AG04450 (cell line): ENCODE measurements around the gene SLC29A3. TPM values are rescaled to one million over a fixed set of nuclear protein-coding genes. Genes with fewer than 3 reads are reported as not detected.

Source experiments
- CTCF ChIA-PET: fragments of 300-600, 350-600 bp; formaldehyde crosslinking; extraction: SDS; loops from one replicate; lab custom pipeline; 2022; ENCODE audit warnings: antibody characterized with exemption, inconsistent platforms; lab: Charles Lee
- POLR2A ChIA-PET: fragments of 350-600 bp; formaldehyde crosslinking; extraction: SDS; loops from one replicate; lab custom pipeline; 2021; ENCODE audit warnings: antibody characterized with exemption, inconsistent platforms; lab: Yijun Ruan, JAX
- DNase-seq: peaks from one replicate; pipeline ENCODE4 v3.0.0-alpha.2; 2011; ENCODE audit warnings: low read depth, low spot score
- H3K27ac ChIP-seq: one replicate; pipeline ENCODE4 v1.5.1; 2012; ENCODE audit warnings: low read depth, low read length, control low read depth
- H3K27me3 ChIP-seq: one replicate; pipeline ENCODE4 v1.6.0; 2012; ENCODE audit warnings: low read length; ENCODE audit not compliant: control insufficient read depth, insufficient read depth
- H3K4me3 ChIP-seq: 2 replicates; pipeline ENCODE4 v1.5.1; 2011; ENCODE audit warnings: mild to moderate bottlenecking, low read depth, low read length, control low read depth
- H3K9me3 ChIP-seq: 2 replicates; pipeline ENCODE4 v1.5.1; 2012; ENCODE audit warnings: low read length; ENCODE audit not compliant: control insufficient read depth, insufficient read depth
- polyA plus RNA-seq: library from polyadenylated mRNA; depleted of rRNA; stranded (reverse); fragments of >200 nt; gene quantifications from 2 replicates; pipeline ENCODE4 v1.2.3, GENCODE V29; 2011
- TF ChIP-seq, protein P1 (sequence below): IDR thresholded peaks from 2 replicates; pipeline ENCODE4 v1.5.1; 2011; ENCODE audit warnings: low read depth, low read length, control low read depth, inconsistent platforms

SLC29A3 gene
- polyA plus RNA-seq, 1 experiment = 2.4 TPM

DNA sequence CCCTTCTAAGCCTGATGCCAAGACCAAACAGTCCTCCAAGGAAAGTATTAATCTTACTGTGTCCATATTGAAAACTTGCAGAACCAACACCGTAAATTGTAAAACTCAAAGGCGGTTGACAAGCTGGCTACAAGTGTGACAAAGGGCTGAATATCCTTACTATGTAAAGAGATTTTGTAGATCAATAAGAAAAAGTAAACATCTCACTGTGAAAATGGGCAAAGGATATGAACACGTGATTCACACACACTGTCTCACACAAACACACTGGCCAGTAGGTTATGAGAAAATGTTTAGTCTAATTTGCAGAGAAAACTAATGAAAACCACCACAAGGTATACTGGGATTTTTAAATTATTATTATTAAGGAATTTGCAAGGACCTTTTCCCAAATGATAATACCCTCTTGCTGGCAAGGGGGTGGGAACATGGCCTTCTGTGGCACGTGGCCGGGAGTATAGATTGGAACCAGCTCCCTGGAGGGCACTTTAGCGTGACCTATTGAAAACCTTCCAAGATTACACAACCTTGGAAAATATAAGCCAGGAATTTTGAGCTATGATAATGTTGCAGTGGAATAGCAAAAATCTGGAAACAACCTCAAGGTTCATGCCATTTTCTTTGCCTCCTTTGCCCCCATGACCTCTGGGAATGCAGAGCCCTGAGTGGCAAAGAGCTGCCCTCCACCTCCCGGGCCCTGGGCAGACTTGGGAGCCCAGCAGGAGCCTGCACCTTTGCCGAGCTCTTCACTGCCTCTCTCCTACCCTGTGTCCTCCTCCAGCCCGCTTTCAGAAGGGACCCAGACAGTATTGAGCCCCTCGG lies 26.2 kb upstream of the SLC29A3 start:
- POLR2A ChIA-PET = no interaction called here
- no peak for DNase-seq
- H3K27me3 ChIP-seq = no peaks in the 10 kb centered on the region
- TF ChIP-seq, protein P1, sequence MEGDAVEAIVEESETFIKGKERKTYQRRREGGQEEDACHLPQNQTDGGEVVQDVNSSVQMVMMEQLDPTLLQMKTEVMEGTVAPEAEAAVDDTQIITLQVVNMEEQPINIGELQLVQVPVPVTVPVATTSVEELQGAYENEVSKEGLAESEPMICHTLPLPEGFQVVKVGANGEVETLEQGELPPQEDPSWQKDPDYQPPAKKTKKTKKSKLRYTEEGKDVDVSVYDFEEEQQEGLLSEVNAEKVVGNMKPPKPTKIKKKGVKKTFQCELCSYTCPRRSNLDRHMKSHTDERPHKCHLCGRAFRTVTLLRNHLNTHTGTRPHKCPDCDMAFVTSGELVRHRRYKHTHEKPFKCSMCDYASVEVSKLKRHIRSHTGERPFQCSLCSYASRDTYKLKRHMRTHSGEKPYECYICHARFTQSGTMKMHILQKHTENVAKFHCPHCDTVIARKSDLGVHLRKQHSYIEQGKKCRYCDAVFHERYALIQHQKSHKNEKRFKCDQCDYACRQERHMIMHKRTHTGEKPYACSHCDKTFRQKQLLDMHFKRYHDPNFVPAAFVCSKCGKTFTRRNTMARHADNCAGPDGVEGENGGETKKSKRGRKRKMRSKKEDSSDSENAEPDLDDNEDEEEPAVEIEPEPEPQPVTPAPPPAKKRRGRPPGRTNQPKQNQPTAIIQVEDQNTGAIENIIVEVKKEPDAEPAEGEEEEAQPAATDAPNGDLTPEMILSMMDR = no peak
- CTCF ChIA-PET = interaction anchor here (0.6 to 1.1 kb wide), 2 partner anchors 11 to 111 kb away, joined by 3 to 8 read pairs; no protein-coding TSS in a partner anchor
- no peak overlapping the region for H3K4me3 ChIP-seq
- no peaks in the 10 kb centered on the region for H3K9me3 ChIP-seq
- no peak overlapping the region for H3K27ac ChIP-seq

DNA sequence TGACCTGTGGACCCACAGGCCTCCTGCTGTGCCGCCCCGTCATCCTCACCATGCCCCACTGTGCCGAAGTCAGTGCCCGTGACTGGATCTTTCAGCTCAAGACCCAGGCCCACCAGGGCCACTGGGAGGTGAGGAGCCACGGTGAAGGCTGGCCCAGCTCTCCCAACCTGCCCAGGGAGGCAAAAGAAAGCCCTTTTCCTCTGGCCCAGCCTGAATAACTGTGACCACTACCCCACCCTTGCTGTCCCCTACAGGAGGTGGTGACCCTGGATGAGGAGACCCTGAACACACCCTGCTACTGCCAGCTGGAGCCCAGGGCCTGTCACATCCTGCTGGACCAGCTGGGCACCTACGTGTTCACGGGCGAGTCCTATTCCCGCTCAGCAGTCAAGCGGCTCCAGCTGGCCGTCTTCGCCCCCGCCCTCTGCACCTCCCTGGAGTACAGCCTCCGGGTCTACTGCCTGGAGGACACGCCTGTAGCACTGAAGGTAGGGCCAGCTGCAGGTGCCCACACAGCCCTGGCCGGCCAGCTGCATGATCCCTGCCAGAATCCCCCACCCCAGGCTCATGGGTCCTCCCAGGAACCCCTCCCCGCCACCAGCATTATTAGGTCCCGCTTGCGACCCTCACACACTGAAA lies 25.5 kb upstream of the SLC29A3 start:
- Histone ChIP-seq H3K9me3 (no peaks in the 10 kb centered on the region), H3K27ac (no peak overlapping the region), H3K27me3 (no peaks in the 10 kb centered on the region), H3K4me3 (no peak overlapping the region)
- POLR2A ChIA-PET = no interaction called here
- TF ChIP-seq, protein P1 = no peak
- DNase-seq = no peak
- CTCF ChIA-PET = interaction anchor here (1.1 kb wide), 1 partner anchor 11 kb away, joined by 8 read pairs; no protein-coding TSS in a partner anchor

DNA sequence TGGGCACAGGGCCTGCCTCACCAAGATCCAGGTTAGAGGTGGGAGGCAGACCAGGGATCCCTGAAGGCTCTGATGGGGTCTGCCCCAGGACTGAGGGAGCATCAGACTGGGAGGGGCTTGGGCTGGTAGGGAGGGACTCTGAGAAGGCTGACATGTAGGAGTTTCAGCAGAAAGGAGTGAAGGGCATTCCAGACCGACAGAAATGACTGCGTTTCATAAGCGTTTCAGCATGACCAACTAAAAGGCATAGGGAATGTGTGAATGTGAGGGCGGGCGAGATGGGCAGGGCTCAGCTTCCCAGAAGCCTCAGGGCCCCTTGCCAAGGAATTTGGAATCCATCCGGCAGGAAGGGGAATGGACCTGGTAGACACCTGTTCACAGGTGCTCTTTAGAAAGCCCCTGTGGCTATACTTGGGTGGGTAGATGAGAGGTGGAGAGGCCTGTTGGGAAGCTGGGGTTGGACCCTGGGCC lies 24.9 kb upstream of the SLC29A3 start:
- ChIA-PET POLR2A (no interaction called here), CTCF (no interaction called here)
- H3K9me3 ChIP-seq = no peaks in the 10 kb centered on the region
- TF ChIP-seq, protein P1 = no peak
- DNase-seq = no peak
- no peak overlapping the region for H3K4me3 ChIP-seq
- no peak overlapping the region for H3K27ac ChIP-seq
- no peaks in the 10 kb centered on the region for H3K27me3 ChIP-seq

DNA sequence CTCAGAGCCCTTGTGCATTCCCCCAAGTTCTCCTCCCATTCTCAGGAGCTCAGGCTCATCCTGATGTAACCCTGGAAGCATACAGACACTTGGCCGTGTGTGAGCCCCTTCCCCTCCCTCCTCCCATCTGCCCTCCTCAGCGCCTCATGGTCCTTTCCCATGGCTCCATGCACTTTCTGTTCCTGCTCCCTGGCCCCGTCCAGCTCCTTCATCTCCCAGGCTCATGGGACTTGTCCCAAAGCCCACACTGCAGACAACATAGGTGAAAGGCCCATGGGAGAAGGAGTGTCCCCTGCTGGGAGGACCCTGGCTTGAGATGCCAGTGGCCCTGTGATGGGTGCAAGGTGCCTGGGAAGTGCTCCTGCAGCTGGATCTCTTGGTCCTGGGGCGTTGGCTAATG lies 24.2 kb upstream of the SLC29A3 start:
- H3K4me3 ChIP-seq = no peak overlapping the region
- H3K9me3 ChIP-seq = no peaks in the 10 kb centered on the region
- H3K27ac ChIP-seq = no peak overlapping the region
- POLR2A ChIA-PET = no interaction called here
- TF ChIP-seq, protein P1 = no peak
- CTCF ChIA-PET = no interaction called here
- H3K27me3 ChIP-seq = no peaks in the 10 kb centered on the region
- no peak for DNase-seq

DNA sequence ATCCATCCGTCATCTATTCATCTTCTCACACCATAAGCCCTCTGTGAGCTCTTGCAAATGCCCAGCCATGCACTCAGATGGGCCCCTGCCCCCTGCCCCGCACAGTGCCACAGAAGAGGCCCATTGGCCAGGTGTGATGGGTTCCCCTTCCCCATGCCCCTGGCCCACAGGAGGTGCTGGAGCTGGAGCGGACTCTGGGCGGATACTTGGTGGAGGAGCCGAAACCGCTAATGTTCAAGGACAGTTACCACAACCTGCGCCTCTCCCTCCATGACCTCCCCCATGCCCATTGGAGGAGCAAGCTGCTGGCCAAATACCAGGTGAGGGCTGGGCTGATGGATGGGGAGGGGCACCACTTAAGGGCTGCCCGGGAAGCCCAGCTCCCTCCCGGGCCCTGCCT lies 23.4 kb upstream of the SLC29A3 start:
- ChIA-PET POLR2A (no interaction called here), CTCF (no interaction called here)
- no peak for DNase-seq

More for the DNA sequence above, 23.4 kb upstream of the SLC29A3 start:
- no peak overlapping the region for H3K27ac ChIP-seq
- no peak overlapping the region for H3K4me3 ChIP-seq
- TF ChIP-seq, protein P1 = no peak
- H3K27me3 ChIP-seq = no peaks in the 10 kb centered on the region
- H3K9me3 ChIP-seq = no peaks in the 10 kb centered on the region
